HG03460 (cell line): ENCODE results near the gene RPS19BP1.
"Not testable (repeated sequence)": the region's sequence is repeated elsewhere in the genome, so short reads cannot be mapped to it uniquely, and the experiment has no call there.

Experiments used
- ATAC-seq: cut with Tn5 transposase; IDR thresholded peaks from one replicate; pipeline ENCODE4 v1.9.1; 2021; ENCODE audit not compliant: unreplicated experiment

The RPS19BP1 gene

GRCh38 chr22:39514373-39514973 is 18.1 kb downstream of the RPS19BP1 start:
- no peak for ATAC-seq

DNA sequence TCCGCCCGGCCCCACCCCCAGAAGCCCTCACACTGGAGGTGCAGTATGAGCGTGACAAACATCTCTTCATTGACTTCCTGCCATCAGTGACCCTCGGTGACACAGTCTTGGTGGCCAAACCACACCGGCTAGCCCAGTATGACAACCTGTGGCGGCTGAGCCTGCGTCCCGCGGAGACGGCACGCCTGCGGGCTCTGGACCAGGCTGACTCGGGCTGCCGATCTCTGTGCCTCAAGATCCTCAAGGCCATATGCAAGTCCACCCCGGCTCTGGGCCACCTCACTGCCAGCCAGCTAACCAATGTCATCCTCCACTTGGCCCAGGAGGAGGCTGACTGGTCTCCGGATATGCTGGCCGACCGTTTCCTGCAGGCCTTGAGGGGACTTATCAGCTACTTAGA is 18.8 kb downstream of the RPS19BP1 start:
- ATAC-seq, result no peak

- ATAC-seq, result no peak
These were observed 20.5 kb downstream of the RPS19BP1 start for GRCh38 chr22:39512026-39512425.

GRCh38 chr22:39511226-39511625 is 21.3 kb downstream of the RPS19BP1 start:
- no peak for ATAC-seq

DNA sequence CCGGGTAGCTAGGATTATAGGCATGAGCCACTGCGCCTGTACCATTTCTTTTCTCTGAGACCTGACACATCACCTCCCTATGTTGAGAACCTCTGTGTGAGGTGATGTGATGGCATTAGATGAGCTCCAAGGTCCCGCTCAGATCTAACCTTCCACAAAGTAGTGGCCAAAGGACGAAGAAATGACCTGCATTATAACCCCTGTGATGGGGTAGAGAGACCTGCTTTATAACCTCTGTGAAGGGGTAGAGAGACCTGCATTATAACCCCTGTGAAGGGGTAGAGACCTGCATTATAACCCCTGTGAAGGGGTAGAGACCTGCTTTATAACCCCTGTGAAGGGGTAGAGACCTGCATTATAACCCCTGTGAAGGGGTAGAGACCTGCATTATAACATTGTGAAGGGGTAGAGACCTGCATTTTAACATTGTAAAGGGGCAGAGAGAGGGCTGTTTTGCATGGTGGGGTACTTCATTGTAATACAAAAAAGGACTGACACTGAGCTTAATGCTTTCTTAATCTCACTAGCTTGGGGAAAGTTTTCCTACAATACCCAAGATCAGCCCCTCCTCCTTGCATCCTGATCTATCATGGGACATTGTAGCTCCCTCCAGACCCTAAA is 21.9 kb downstream of the RPS19BP1 start:
- no peak for ATAC-seq

DNA sequence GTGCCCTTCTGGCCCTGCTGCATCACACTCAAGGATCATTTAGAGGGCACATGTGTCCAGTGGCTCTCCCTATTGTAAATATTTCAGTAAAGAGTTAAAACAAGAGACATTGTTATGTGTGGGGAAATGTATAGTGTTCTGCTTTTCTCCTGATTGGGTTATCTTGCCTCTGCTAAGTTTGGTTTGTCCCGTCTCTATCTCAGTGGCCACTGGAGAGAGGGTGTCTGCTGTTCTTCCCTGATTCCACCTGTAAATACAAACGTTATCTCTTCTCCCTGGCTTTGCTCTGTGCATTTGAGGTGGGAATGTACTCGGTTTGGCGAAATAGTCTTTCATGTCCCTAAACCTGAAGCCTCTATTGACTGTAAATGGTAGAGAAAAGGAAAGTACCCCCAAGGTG is 24.2 kb downstream of the RPS19BP1 start:
- no peak for ATAC-seq

GRCh38 chr22:39507021-39507420 is 25.5 kb downstream of the RPS19BP1 start:
- ATAC-seq, result not testable (repeated sequence)

DNA sequence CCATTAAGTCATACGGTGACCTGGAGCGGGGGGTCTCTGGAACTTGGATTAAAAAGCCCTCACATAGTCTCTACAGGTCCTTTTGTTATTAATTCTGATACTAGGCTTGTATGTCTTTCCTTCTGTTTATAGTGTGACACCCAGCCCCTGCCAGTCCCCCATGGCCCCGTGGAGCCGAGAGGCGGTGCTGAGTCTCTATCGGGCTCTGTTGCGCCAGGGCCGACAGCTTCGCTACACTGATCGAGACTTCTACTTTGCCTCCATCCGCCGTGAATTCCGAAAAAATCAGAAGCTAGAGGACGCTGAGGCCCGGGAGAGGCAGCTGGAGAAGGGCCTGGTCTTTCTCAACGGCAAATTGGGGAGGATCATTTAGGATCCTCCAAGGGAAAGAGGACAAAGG is 28.5 kb downstream of the RPS19BP1 start:
- no peak for ATAC-seq

GRCh38 chr22:39503630-39504029 is 28.9 kb downstream of the RPS19BP1 start:
- no peak for ATAC-seq

DNA sequence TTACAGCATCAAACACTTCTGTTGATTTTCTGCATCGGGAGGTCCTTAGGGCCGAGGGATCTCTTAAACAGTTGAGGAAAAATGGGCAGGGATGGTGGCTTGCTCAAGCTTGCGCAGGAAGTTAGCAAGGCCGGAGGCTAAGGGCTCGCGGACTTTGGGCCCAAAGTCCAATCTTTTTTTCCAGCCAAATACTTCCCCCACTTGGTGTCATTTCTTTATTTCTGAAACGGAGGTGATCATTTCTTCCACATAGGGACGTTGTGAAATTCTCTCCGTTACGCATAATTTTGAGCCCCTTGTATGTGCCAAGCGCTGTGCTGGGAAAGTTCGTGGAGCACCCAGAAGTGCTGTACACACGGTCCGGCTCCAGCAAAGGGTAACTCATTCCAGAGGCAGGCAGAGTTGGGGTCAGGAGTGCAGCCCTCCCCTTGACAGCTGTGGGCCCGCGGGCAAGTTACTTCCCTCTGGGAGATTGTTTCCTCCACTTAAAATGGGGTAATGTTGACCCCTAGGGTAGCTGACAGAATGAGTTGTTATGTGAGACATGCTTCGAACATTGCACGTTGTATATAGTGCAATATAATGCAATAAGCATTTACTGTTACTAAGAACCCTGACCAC is 29.6 kb downstream of the RPS19BP1 start:
- ATAC-seq, result no peak

DNA sequence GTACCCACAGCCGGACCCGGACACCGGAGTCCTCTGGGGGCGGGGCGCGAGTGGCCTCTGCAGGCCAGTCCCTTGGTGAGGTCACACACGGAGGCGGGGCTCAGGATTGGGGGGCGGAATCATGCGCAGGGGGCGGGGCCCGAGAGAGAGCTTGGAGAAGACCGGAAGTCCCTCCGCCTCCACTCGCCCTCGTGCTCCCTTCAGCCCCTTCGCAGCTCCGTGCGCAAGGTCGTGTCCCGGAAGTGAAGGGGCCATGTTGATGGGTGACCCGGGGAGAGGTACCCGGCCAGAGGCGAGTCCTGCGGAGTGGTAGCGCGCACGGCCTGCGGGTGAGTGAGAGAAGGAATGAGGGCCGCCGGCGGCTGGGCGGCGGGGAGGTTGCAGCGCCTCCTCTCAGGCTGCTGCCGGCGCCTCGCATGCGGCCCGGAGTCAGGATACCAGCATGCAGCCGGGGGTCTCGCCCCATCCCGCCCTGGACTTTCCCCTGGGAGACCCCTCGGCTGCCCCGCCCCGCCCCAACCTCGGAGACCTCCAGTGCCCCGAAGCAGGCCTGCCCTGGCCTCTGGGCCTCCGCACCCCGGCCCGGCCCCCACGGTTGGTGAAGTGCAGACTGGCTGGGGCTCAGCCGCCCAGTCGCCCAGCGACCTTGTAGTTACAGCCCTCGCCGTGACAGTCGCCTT is 30.3 kb downstream of the RPS19BP1 start, which contains the start of gene MIEF1:
Gene MIEF1 (plus strand): TSS at position 182 of the 680 bp plus-strand sequence. CDS start 9,005 bp downstream, outside the sequence.
- peak; percentile 94 for ATAC-seq

DNA sequence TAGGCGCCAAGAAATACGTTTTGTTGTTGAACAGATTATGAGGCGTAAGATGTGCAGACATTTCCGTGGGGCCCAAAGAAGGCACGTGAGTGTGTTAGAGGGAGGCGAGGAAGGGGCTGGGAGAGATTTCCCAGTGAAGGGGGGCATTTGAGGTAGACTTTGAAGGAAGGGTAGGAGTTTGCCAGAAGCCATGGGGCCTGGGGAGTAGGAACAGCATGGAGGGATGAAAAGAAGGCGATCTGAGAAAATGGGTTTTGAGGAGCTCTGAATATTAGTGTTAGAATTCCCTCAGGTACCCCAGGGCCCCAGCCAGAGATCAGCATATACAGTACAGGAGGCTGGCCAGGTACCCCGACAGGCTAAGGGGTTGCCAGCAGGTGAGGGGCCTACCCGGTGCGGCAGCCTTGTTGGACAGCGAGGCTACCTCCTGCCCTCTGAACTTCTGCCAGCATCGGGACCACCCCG is 30.9 kb downstream of the RPS19BP1 start:
- no peak for ATAC-seq

DNA sequence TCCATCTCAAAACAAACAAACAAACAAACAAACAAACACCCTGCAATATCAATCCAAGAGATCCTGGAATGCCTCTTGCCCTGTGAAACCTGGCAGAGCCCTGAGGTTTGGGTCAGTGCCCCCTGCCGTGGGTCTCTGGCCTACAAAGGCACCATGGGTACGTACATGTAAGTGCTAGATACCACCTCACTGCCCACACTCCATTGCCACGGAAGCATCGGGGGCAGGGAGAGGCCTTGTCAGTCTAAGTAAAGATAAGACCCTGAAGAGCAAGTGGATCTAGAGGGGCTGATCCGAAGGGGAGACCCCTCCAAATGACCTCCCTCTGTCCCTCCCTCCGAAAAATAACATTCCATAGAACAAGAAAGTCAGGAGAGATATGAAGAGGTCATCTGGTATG is 32.4 kb downstream of the RPS19BP1 start:
- no peak for ATAC-seq

DNA sequence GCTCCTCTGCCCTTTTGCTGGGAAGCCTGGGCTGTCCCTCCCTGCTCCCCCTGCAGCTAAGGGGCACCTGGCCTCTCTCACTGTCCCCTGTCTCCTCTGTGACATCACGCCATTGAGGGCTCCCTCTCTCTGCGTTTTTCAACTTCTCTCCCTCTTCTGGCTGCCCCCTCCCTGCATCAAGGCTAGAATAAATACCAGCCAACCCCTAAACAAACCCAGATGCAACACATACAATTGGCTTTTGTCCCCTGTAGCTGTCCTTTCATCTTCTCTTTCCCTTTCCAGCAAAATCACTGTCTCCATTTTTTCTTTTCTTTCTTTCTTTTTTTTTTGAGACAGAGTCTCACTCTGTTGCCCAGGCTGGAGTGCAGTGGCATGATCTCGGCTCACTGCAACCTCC is 33.7 kb downstream of the RPS19BP1 start:
- ATAC-seq, result no peak

- no peak for ATAC-seq
These were observed 34.2 kb downstream of the RPS19BP1 start for GRCh38 chr22:39498368-39498767.

DNA sequence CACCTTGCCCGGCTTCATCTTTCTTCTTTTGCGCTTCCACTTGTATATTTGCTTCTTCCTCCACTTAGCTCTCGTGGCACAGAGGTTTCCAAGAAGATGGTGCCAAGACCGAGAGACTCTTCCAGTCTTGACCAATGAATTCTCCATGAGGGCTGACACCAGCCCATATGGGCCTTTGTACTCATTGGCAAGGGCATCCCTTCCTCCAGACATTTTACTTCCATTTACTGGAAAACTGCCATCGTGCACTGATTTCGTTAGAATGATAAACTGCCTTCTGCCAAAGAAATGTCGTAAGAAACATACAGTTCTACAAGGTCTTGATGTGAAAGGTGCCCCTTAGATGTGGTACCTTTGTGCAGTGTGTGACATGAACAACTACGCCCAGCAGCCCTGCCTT is 35.1 kb downstream of the RPS19BP1 start:
- no peak for ATAC-seq

- ATAC-seq, result no peak
These were observed 36.3 kb downstream of the RPS19BP1 start for GRCh38 chr22:39496131-39496838.

GRCh38 chr22:39494471-39495120 is 38.0 kb downstream of the RPS19BP1 start:
- ATAC-seq, result no peak

DNA sequence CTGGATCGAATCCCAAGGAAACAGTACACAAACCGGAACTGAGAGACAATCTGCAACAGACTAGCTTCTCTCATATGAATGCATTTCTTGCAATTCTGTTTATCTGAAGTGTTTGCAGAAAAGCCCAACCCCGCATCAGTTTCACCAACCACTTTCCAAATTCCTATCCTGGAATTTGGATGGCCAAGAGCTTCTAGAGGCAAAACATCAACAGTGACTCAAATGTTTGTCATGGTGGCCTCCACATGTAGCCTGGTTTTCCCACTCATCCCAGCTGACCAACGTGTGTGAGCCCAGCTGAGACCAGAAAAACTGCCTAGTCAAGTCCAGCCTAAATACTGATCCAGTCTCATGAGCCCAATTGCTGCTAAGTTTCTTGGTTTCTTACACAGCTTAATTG is 38.8 kb downstream of the RPS19BP1 start:
- ATAC-seq, result no peak

DNA sequence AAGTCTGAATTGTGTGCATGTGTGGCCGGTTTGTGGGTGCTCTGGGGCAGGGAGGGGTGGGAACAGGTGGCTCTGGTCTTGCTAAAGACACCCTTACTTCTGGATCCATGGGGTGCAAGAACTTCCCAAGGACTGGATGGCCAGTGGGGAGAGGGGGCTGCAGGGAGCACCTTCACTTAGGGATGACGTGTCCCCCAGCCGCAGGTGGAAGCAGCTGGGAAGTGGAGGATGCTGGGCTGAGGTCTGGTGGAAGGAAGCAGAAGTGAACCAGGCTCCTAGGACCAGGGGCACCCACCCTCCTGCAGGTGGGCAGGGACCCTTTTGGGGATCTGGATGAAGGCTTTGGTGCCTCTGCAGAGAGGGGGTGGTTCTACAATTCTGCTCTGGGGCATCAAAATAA is 40.4 kb downstream of the RPS19BP1 start:
- ATAC-seq, result no peak

- no peak for ATAC-seq
These were observed 40.9 kb downstream of the RPS19BP1 start for GRCh38 chr22:39491696-39492095.
